GM12873 (cell line): ENCODE measurements around the gene SORT1.

Source experiments
- CTCF ChIP-seq: IDR thresholded peaks from 2 replicates; pipeline ENCODE4 v1.5.1; 2012; ENCODE audit warnings: low read depth, mild to moderate bottlenecking, moderate library complexity, low read length, control low read depth; ENCODE audit not compliant: insufficient read depth; ENCODE audit errors: missing control alignments

Gene SORT1

GRCh38 chr1:109371341-109371739, 26.4 kb downstream of the SORT1 start:
- TF ChIP-seq CTCF = no peak

GRCh38 chr1:109370712-109371340, 26.9 kb downstream of the SORT1 start:
- no peak for TF ChIP-seq CTCF

- TF ChIP-seq CTCF = no peak
Observed at GRCh38 chr1:109369167-109369746, 28.5 kb downstream of the SORT1 start.

- no peak for TF ChIP-seq CTCF
Observed at GRCh38 chr1:109368464-109368863, 29.3 kb downstream of the SORT1 start.

GRCh38 chr1:109367626-109368025, 30.1 kb downstream of the SORT1 start:
- no peak for TF ChIP-seq CTCF

GRCh38 chr1:109365642-109366204, 32.0 kb downstream of the SORT1 start:
- TF ChIP-seq CTCF = no peak

GRCh38 chr1:109361649-109362048, 36.1 kb downstream of the SORT1 start:
- no peak for TF ChIP-seq CTCF
